A549 treated with CpdA at 1 μM for 4 hours (cell line): Measurements from ENCODE around the gene AKNAD1. TPM values are rescaled to one million over a fixed set of nuclear protein-coding genes. Genes with fewer than 3 reads are reported as not detected.

Source experiments
- total RNA-seq: library from RNA; stranded (reverse); fragments of 200-300 nt; extraction: Qiagen RNA extraction; gene quantifications from 5 replicates; pipeline ENCODE4 v1.2.3, GENCODE V29; 2022; ENCODE audit warnings: low read depth

AKNAD1 gene
- total RNA-seq = 0.46 to 1.5 TPM (median 0.74 TPM) in 5 replicates

GRCh38 chr1:108856994-108857393 lies at the start of gene AKNAD1:
AKNAD1 (minus strand) TSS chr1:108857094; CDS start chr1:108852664, 4,430 bp downstream.

Other genes with a start within 250 kb of the AKNAD1 start
- 4.0 to 6.0 TPM (median 4.8 TPM) in 5 replicates for gene HENMT1, start 196.0 kb downstream of the AKNAD1 start, total RNA-seq
- 22.3 to 28.7 TPM (median 23.3 TPM) in 5 replicates for gene PRPF38B, start 164.8 kb downstream of the AKNAD1 start, total RNA-seq
- gene FNDC7, start 144.2 kb downstream of the AKNAD1 start, total RNA-seq = 0.02 TPM in 1 of 5 replicates, not detected in the others
- gene STXBP3, start 110.4 kb downstream of the AKNAD1 start, total RNA-seq = 17.3 to 27.9 TPM (median 20.3 TPM) in 5 replicates
- gene GPSM2, start 19.9 kb upstream of the AKNAD1 start, total RNA-seq = 12.0 to 17.7 TPM (median 16.1 TPM) in 5 replicates
- 16.3 to 17.5 TPM (median 17.3 TPM) in 5 replicates for gene CLCC1, start 106.4 kb upstream of the AKNAD1 start, total RNA-seq
- 5.4 to 7.7 TPM (median 6.6 TPM) in 5 replicates for gene WDR47, start 185.0 kb upstream of the AKNAD1 start, total RNA-seq
- gene TAF13, start 218.9 kb upstream of the AKNAD1 start, total RNA-seq = 22.8 to 38.9 TPM (median 26.2 TPM) in 5 replicates
- 9.1 to 13.3 TPM (median 9.7 TPM) in 5 replicates for gene TMEM167B, start 233.7 kb upstream of the AKNAD1 start, total RNA-seq